22Rv1 (cell line): ENCODE measurements around the gene DCUN1D3.

Source experiments
- H3K27ac ChIP-seq: fragments of 450-650 bp; 2 replicates; pipeline ENCODE4 v1.5.1; 2017
- ZFX ChIP-seq: fragments of 450-650 bp; IDR thresholded peaks from 2 replicates; pipeline ENCODE4 v1.6.1; 2017; ENCODE audit warnings: antibody characterized with exemption, borderline replicate concordance
- TF ChIP-seq, protein P1 (sequence below): fragments of 450-650 bp; IDR thresholded peaks from 2 replicates; pipeline ENCODE4 v1.5.1; 2017; ENCODE audit warnings: mild to moderate bottlenecking

The DCUN1D3 gene

DNA sequence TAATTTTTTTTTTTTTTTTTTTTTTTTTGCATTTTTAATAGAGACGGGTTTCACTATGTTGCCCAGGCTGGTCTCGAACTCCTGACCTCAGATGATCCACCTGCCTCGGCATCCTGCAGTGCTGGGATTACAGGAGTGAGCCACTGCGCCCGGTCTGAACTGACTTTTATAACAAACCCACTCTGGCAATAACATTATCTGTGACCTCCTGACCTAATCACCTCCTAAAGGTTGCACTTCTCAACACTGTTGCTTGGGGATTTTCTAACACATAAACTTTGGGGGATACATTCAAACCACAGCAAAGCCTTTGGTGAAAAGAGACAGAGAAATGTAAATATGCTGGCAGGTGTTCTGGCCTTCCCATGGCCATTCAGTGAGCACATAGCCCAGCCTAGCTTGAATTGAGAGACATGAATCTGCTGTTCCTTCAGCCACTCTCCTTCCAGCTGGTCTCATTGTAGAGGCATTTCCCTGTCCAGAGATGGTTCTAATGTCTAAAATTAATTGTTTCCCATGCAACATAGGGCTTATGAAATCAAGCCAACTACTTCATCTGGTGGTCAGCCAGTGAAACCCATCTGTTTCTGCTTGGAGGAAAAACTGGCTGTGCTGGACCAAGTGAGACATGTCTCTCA lies 28.7 kb upstream of the DCUN1D3 start:
- no peak overlapping the region for H3K27ac ChIP-seq
- no peak for TF ChIP-seq ZFX
- TF ChIP-seq, protein P1, sequence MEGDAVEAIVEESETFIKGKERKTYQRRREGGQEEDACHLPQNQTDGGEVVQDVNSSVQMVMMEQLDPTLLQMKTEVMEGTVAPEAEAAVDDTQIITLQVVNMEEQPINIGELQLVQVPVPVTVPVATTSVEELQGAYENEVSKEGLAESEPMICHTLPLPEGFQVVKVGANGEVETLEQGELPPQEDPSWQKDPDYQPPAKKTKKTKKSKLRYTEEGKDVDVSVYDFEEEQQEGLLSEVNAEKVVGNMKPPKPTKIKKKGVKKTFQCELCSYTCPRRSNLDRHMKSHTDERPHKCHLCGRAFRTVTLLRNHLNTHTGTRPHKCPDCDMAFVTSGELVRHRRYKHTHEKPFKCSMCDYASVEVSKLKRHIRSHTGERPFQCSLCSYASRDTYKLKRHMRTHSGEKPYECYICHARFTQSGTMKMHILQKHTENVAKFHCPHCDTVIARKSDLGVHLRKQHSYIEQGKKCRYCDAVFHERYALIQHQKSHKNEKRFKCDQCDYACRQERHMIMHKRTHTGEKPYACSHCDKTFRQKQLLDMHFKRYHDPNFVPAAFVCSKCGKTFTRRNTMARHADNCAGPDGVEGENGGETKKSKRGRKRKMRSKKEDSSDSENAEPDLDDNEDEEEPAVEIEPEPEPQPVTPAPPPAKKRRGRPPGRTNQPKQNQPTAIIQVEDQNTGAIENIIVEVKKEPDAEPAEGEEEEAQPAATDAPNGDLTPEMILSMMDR: no peak

GRCh38 chr16:20925751-20926150 lies 25.6 kb upstream of the DCUN1D3 start:
- no peak for TF ChIP-seq ZFX
- TF ChIP-seq, protein P1: no peak
- no peak overlapping the region for H3K27ac ChIP-seq

DNA sequence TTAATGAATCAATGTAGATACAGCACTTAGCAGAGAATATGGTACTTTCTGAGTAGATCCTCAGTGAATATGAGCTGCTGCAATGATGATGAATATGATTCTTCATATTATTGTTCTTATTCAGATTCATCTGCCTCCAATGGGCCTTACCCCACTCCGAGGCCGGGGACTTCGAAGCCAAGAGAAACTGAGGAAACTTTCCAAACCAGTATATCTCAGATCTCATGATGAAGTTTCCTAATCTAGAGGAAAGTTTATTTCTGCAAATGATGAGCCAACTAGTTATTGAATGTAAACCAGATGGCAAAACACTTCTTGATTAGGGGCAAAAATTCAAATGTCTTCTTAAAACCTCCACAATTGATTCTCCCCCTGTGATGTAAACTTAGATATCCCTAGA lies 23.7 kb upstream of the DCUN1D3 start:
- no peak overlapping the region for H3K27ac ChIP-seq
- TF ChIP-seq, protein P1: no peak
- no peak for TF ChIP-seq ZFX

DNA sequence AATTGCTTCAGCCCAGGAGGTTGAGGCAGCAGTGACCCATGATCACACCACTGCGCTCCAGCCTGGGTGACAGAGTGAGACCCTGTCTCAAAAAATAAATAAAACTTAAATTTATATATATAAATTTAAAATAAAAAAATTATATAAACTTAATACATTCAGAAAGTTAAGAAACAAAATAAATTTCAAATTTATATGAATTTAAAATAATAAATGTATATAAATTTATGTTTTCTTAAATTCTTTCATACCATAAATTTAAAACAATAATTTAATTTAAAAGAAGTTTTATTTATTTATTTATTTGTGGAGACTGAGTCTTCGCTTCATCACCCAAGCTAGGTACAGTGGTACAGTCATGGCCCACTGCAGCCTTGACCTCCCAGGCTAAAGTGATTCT lies 20.6 kb upstream of the DCUN1D3 start:
- TF ChIP-seq, protein P1: no peak
- no peak for TF ChIP-seq ZFX
- H3K27ac ChIP-seq: no peak overlapping the region

- no peak for TF ChIP-seq ZFX
- TF ChIP-seq, protein P1: no peak
- no peak overlapping the region for H3K27ac ChIP-seq
Observed at GRCh38 chr16:20920091-20920490, 19.9 kb upstream of the DCUN1D3 start.

- no peak for TF ChIP-seq ZFX
- TF ChIP-seq, protein P1: no peak
- H3K27ac ChIP-seq: no peak overlapping the region
Observed at GRCh38 chr16:20918486-20919239, 18.5 kb upstream of the DCUN1D3 start.

- TF ChIP-seq ZFX: no peak
- TF ChIP-seq, protein P1: no peak
- no peak overlapping the region for H3K27ac ChIP-seq
Observed at GRCh38 chr16:20916942-20917341, 16.8 kb upstream of the DCUN1D3 start.
